Measurements from ENCODE around the gene CLEC18C. TPM values are rescaled to one million over a fixed set of nuclear protein-coding genes. Genes with fewer than 3 reads are reported as not detected.

CLEC18C gene
- polyA plus RNA-seq, 1 of the 3 experiments (the other 2 are of a cell fraction) = 0.08 TPM

DNA sequence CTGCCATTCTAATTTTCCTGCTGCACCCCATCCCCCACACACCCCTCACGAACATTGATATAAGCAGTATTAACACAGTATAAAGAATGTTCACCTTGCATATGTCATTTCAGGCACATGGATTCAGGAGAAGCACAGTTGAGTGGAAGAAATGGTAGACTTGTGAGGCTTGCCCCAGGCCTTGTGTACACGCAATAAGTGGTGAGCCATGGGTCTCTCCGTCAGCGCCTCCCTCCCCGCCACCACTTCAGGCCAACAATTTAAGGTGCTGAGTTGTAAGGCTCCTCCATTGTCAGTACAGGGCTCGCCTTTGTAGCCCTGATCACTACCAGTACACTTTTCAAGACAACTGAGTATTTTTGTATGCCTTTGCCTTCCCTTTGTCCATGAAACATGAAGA lies 12.2 kb upstream of the CLEC18C start (continued):
- TF ChIP-seq EZH2phosphoT487 (IDR thresholded peaks at IDR 0.05; ENCODE audit: borderline replicate concordance, low read depth) = no peak
- no peak for TF ChIP-seq RCOR1 (IDR thresholded peaks at IDR 0.05; ENCODE audit: low read length)
- TF ChIP-seq SIN3A (IDR thresholded peaks at IDR 0.05; ENCODE audit: borderline replicate concordance, low read depth, low read length) = no peak
- TF ChIP-seq, protein P1, sequence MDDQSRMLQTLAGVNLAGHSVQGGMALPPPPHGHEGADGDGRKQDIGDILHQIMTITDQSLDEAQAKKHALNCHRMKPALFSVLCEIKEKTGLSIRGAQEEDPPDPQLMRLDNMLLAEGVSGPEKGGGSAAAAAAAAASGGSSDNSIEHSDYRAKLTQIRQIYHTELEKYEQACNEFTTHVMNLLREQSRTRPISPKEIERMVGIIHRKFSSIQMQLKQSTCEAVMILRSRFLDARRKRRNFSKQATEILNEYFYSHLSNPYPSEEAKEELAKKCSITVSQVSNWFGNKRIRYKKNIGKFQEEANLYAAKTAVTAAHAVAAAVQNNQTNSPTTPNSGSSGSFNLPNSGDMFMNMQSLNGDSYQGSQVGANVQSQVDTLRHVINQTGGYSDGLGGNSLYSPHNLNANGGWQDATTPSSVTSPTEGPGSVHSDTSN (IDR thresholded peaks at IDR 0.05) = no peak
- TF ChIP-seq RXRA (IDR thresholded peaks at IDR 0.05; ENCODE audit: borderline replicate concordance, low read depth) = no peak
- no peak for TF ChIP-seq MXI1 (IDR thresholded peaks at IDR 0.05; ENCODE audit: low read depth, low read length)
- TF ChIP-seq TAF1 (IDR thresholded peaks at IDR 0.05; ENCODE audit: borderline replicate concordance, low read depth, low read length) = no peak
- no peak for TF ChIP-seq TEAD4 (IDR thresholded peaks at IDR 0.05; ENCODE audit: borderline replicate concordance, insufficient read depth)
- no peak for TF ChIP-seq JUND (IDR thresholded peaks at IDR 0.05)

DNA sequence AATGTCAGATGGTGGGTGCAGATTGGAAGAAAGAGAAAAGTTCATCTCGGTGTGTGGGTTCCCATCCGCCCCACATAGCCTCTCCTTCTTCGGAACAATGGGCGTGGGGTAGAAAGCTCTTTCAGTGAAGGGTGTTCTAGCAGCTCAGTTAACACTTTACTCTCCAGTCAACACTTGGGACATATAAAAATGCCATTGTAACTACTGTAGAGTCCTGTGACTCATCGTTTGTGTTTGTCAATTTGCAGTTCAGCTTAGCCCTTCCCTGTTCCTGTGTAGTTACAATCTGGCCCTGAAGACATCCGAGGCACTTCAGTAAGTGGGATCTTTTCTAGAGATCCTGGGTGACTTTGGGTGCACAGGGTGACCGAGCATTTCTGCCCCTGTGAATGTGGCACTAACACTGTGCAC lies 11.5 kb upstream of the CLEC18C start:
- CTCF ChIA-PET = interaction anchor here (0.6 kb wide), 1 partner anchor 50 kb away, joined by 3 read pairs; no protein-coding TSS in a partner anchor
- H3K9me3 ChIP-seq = no peaks in the 10 kb centered on the region

More for the DNA sequence above, 11.5 kb upstream of the CLEC18C start:
- Histone ChIP-seq H3K4me2 (no peak overlapping the region), H3K9me2 (no peaks in the 10 kb centered on the region), H3K27ac (ENCODE audit: low read depth in 2 of 2, low read length in 1 of 2) (no peak overlapping the region), H3K79me2 (ENCODE audit: insufficient read depth) (no peaks in the 10 kb centered on the region), H3K9ac (no peak overlapping the region), H3K27me3 (ENCODE audit: insufficient read depth) (no peaks in the 10 kb centered on the region), H3K4me1 (ENCODE audit: control insufficient read depth in 1 of 2, insufficient read depth in 2 of 2, low read depth in 1 of 2, low read length in 1 of 2) (peaks cover 3 to 4% of the 10 kb centered on the region in 2 experiments; a peak in 1 of 4 replicates), H3F3A (replicated peaks; ENCODE audit: insufficient read depth) (peaks cover 8% of the 10 kb centered on the region), H3K36me3 (replicated peaks in 1 of 2; ENCODE audit: control insufficient read depth in 1 of 2, insufficient read depth in 2 of 2, low read length in 1 of 2) (peaks cover 7 to 46% of the 10 kb centered on the region in 2 experiments), H3K4me3 (ENCODE audit: low read depth in 2 of 2, low read length in 1 of 2) (no peak overlapping the region), H4K20me1 (ENCODE audit: insufficient read depth) (no peaks in the 10 kb centered on the region), H2AFZ (ENCODE audit: low read depth) (no peak overlapping the region)
- 72% methylated on average over 7 of the region's 7 CpGs for WGBS (ENCODE audit: low lambda C conversion rate)
- POLR2A ChIA-PET = no interaction called here
- DNase-seq = peak; percentile 9
- TF ChIP-seq TAF1 (IDR thresholded peaks at IDR 0.05; ENCODE audit: borderline replicate concordance, low read depth, low read length) (no peak), TCF12 (IDR thresholded peaks at IDR 0.05) (no peak), FOSL2 (IDR thresholded peaks at IDR 0.05; ENCODE audit: borderline replicate concordance, low read depth) (peak; percentile 23; the same call in 1 of the 2 replicates), TEAD4 (IDR thresholded peaks at IDR 0.05; ENCODE audit: borderline replicate concordance, insufficient read depth) (no peak), RAD21 (IDR thresholded peaks at IDR 0.05; ENCODE audit: low read length) (no peak), MEF2A (IDR thresholded peaks at IDR 0.05; ENCODE audit: borderline replicate concordance, low read depth) (no peak)
- TF ChIP-seq, protein P2, sequence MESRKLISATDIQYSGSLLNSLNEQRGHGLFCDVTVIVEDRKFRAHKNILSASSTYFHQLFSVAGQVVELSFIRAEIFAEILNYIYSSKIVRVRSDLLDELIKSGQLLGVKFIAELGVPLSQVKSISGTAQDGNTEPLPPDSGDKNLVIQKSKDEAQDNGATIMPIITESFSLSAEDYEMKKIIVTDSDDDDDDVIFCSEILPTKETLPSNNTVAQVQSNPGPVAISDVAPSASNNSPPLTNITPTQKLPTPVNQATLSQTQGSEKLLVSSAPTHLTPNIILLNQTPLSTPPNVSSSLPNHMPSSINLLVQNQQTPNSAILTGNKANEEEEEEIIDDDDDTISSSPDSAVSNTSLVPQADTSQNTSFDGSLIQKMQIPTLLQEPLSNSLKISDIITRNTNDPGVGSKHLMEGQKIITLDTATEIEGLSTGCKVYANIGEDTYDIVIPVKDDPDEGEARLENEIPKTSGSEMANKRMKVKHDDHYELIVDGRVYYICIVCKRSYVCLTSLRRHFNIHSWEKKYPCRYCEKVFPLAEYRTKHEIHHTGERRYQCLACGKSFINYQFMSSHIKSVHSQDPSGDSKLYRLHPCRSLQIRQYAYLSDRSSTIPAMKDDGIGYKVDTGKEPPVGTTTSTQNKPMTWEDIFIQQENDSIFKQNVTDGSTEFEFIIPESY (IDR thresholded peaks at IDR 0.05; ENCODE audit: borderline replicate concordance, low read depth) = no peak
- TF ChIP-seq, protein P3, sequence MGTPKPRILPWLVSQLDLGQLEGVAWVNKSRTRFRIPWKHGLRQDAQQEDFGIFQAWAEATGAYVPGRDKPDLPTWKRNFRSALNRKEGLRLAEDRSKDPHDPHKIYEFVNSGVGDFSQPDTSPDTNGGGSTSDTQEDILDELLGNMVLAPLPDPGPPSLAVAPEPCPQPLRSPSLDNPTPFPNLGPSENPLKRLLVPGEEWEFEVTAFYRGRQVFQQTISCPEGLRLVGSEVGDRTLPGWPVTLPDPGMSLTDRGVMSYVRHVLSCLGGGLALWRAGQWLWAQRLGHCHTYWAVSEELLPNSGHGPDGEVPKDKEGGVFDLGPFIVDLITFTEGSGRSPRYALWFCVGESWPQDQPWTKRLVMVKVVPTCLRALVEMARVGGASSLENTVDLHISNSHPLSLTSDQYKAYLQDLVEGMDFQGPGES (IDR thresholded peaks at IDR 0.05; ENCODE audit: low read depth, low read length) = no peak

All from SK-N-SH (cell line).